ENCODE measurements around the gene MARCHF2. TPM values are rescaled to one million over a fixed set of nuclear protein-coding genes. Genes with fewer than 3 reads are reported as not detected.
A peak's percentile ranks its signal among the peaks of the same experiment; 100 is the strongest.

Gene MARCHF2
- total RNA-seq, 1 experiment from 2014 or later: 27.5 TPM

DNA sequence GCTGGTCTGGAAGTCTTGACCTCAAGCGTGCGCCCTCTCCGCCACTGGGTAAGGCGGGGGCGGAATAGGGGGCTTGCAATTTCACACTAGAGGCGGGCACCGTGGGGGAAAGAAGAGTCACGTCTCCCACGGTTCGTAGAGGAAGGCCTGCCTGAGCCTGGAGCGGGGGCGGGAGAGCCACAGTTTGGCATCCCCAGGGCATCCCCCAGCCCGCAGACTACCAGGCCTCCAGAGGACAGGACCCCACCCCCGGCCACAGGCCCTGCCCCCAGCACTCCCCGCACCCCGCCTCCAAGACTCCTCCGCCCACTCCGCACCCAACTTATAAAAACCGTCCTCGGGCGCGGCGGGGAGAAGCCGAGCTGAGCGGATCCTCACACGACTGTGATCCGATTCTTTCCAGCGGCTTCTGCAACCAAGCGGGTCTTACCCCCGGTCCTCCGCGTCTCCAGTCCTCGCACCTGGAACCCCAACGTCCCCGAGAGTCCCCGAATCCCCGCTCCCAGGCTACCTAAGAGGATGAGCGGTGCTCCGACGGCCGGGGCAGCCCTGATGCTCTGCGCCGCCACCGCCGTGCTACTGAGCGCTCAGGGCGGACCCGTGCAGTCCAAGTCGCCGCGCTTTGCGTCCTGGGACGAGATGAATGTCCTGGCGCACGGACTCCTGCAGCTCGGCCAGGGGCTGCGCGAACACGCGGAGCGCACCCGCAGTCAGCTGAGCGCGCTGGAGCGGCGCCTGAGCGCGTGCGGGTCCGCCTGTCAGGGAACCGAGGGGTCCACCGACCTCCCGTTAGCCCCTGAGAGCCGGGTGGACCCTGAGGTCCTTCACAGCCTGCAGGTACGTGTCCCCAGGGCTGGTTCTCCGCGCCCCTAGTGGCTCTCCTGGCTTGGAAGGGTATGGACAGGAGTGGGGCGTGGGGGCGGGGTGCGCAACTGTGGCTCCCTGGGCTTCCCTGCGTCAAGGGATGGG lies 49.0 kb upstream of the MARCHF2 start, which contains the start of gene ANGPTL4:
ANGPTL4 (plus strand) TSS at position 353 of the 969 bp plus-strand sequence; CDS start at position 520, 167 bp downstream.
- Histone ChIP-seq H3K79me2 (ENCODE audit: insufficient read depth, low read length) (no peaks in the 10 kb centered on the region), H3K23ac (ENCODE audit: insufficient read length, low read depth, low read length) (no peak within 1 kb of the TSS), H3K79me1 (ENCODE audit: insufficient read depth, low read depth, low read length, poor library complexity, severe bottlenecking) (no peaks in the 10 kb centered on the region), H3K4me1 (ENCODE audit: insufficient read depth, low read length) (peaks cover 4% of the 10 kb centered on the region; the same call in 1 of the 2 replicates), H3K9me3 (ENCODE audit: control insufficient read depth, low read depth, low read length) (no peaks in the 10 kb centered on the region), H2BK15ac (ENCODE audit: low read depth, low read length) (no peak within 1 kb of the TSS), H3K14ac (ENCODE audit: insufficient read depth, low read length) (peak within 1 kb of the TSS; percentile 74; the same call in 1 of the 2 replicates), H3K4me2 (ENCODE audit: insufficient read depth, insufficient read length, low read length) (peak within 1 kb of the TSS; percentile 48), H2BK20ac (ENCODE audit: low read depth, low read length, poor library complexity, severe bottlenecking) (no peak within 1 kb of the TSS), H2AK5ac (ENCODE audit: insufficient read length, low read length) (no peak within 1 kb of the TSS), H3K9ac (ENCODE audit: extremely low read depth, insufficient read length, low read length) (no peak within 1 kb of the TSS), H2BK12ac (ENCODE audit: insufficient read length, low read depth, low read length) (no peak within 1 kb of the TSS), H2BK5ac (ENCODE audit: insufficient read length, low read length) (no peak within 1 kb of the TSS), H3K4ac (ENCODE audit: low read depth, low read length) (no peak within 1 kb of the TSS), H4K8ac (replicated peaks; ENCODE audit: insufficient read length, low read depth, low read length) (no peak within 1 kb of the TSS), H3T11ph (ENCODE audit: low read length) (no peak within 1 kb of the TSS), H4K20me1 (ENCODE audit: control insufficient read depth, insufficient read depth, insufficient read length) (no peaks in the 10 kb centered on the region), H3K18ac (ENCODE audit: insufficient read length, low read depth, low read length) (no peak within 1 kb of the TSS), H3K27me3 (ENCODE audit: insufficient read depth, low read length) (no peaks in the 10 kb centered on the region; the same call in 1 of the 2 replicates), H4K5ac (ENCODE audit: insufficient read length, low read depth, low read length) (no peak within 1 kb of the TSS), H3K56ac (ENCODE audit: insufficient read length, low read depth, low read length) (no peak within 1 kb of the TSS), H3K23me2 (ENCODE audit: insufficient read length, low read depth, low read length, poor library complexity, severe bottlenecking) (peaks cover 6% of the 10 kb centered on the region), H2BK120ac (ENCODE audit: low read depth, low read length, poor library complexity, severe bottlenecking) (no peak within 1 kb of the TSS), H3K27ac (ENCODE audit: insufficient read length, low read depth, low read length) (no peak within 1 kb of the TSS), H2AFZ (ENCODE audit: low read length) (no peak within 1 kb of the TSS), H4K91ac (ENCODE audit: insufficient read length, low read depth, low read length) (no peak within 1 kb of the TSS)
- WGBS (ENCODE audit: extremely low coverage, insufficient read length, low lambda C conversion rate): no CpG with 5 or more reads among the region's 81 CpGs
- no peaks in the 10 kb centered on the region for H3K9me3 Mint-ChIP-seq
- H3K27ac Mint-ChIP-seq: peak within 1 kb of the TSS in 2 of 3 experiments; percentile 39 to 71; a peak in 2 of 7 replicates
- H3K4me1 Mint-ChIP-seq: peaks cover 22 to 26% of the 10 kb centered on the region in 2 experiments
- DNase-seq: peak; percentile 81
- TF ChIP-seq, protein P1, sequence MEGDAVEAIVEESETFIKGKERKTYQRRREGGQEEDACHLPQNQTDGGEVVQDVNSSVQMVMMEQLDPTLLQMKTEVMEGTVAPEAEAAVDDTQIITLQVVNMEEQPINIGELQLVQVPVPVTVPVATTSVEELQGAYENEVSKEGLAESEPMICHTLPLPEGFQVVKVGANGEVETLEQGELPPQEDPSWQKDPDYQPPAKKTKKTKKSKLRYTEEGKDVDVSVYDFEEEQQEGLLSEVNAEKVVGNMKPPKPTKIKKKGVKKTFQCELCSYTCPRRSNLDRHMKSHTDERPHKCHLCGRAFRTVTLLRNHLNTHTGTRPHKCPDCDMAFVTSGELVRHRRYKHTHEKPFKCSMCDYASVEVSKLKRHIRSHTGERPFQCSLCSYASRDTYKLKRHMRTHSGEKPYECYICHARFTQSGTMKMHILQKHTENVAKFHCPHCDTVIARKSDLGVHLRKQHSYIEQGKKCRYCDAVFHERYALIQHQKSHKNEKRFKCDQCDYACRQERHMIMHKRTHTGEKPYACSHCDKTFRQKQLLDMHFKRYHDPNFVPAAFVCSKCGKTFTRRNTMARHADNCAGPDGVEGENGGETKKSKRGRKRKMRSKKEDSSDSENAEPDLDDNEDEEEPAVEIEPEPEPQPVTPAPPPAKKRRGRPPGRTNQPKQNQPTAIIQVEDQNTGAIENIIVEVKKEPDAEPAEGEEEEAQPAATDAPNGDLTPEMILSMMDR (conservative IDR thresholded peaks at IDR 0.05): no peak; the same call in 1 of the 3 replicates
- peaks cover 59% of the 10 kb centered on the region for H3K27me3 Mint-ChIP-seq (ENCODE audit: low read depth)
- peaks cover 0 to 3% (median 0%) of the 10 kb centered on the region in 3 experiments; a peak in 3 of 7 replicates for H3K36me3 Mint-ChIP-seq (ENCODE audit: insufficient read depth in 1 of 3, low read depth in 3 of 3)
- H3K4me3 Mint-ChIP-seq: peak within 1 kb of the TSS; percentile 72 to 89

All from H9 (cell line).